NCI-H82 treated with DMSO at 0.1 percent for 48 hours (cell line): ENCODE data around the gene MAPRE2.

Experiments used
- DNase-seq: peaks from one replicate; lab custom pipeline; 2025; ENCODE audit not compliant: unreplicated experiment; lab: John Stamatoyannopoulos, UW

MAPRE2 gene

GRCh38 chr18:35040988-35041814, at the start of gene MAPRE2:
Gene MAPRE2, plus strand, starts transcription at chr18:35041413. Its CDS starts 127 bp downstream, at chr18:35041540.
- peak; percentile 78 for DNase-seq

GRCh38 chr18:34991561-34991960, 49.7 kb upstream of the MAPRE2 start:
- DNase-seq: no peak

GRCh38 chr18:34993289-34993688, 47.9 kb upstream of the MAPRE2 start:
- DNase-seq: no peak

DNA sequence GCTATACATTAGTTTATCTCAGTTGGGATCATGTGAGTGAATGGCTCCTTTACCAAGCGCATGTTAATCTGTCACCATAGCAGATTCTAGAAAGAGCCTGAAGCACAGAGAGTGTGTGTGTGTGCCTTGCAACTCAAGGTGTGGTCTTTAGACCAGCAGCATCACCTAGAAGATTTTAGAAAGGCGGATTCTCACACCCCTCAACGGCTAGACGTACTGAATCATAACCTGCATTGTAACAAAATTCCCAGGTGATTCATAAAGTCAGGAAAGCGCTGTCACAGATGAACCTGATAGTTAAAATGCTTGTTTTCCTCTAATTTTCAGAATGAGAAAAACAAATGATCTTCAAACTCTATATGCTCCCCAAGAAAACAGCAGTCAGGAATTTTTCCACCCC, 45.5 kb upstream of the MAPRE2 start:
- no peak for DNase-seq

DNA sequence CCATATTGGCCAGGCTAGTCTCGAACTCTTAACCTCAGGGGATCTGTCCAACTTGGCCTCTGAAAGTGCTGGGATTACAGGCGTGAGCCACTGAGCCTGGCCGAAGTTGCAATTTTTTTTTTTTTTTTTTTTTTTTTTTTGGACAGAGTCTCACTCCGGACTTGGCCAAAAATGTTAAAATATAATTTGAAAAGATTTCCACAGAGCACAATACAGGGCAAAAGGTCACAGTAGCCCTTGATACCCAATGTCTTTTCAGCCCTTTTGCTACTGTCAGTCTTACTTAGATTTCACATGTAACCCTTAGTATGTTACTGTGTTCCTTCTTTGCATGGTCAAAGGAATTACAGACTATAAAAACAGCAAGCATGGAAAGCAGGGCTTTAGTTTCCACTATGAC, 42.6 kb upstream of the MAPRE2 start:
- no peak for DNase-seq

GRCh38 chr18:34999756-35000289, 41.4 kb upstream of the MAPRE2 start:
- peak; percentile 60 for DNase-seq

- DNase-seq: no peak
Measured at GRCh38 chr18:35000457-35000856, 40.8 kb upstream of the MAPRE2 start.

DNA sequence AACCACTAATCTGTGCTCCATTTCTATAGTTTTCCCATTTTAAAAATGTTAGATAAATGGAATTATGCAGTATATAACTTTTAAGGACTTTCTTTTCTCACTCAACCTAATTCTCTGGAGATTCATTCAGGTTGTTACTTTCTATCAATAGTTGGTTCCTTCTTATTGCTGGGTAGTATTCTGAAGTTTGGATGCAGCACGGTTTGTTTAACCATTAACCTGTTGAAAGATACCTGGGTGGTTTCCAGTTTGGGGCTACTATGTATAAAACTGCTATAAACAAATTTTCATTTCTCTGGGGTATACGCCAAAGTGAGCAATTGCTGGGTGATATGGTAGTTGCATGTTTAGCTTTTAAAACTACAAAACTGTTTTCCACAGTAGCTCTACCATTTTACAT, 39.1 kb upstream of the MAPRE2 start:
- DNase-seq: no peak

GRCh38 chr18:35005963-35006577, 35.1 kb upstream of the MAPRE2 start:
- peak; percentile 58 for DNase-seq

DNA sequence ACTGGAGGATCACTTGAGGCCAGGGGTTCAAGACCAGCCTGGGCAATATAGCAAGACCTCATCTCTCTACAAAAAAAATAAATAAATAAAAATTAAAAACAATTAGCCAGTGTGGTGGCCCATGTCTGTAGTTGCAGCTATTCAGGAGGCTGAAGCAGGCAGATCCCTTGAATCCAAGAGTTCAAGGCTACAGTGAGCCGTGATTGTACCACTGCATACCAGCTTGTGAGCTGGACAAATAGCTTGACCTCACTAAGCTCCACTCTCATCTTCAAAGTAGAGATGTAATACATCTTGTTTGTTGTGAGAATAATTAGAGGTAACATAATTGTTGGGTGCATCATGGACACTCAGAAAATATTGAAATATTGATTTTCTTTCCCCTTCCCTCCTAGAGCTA, 31.1 kb upstream of the MAPRE2 start:
- DNase-seq: no peak

DNA sequence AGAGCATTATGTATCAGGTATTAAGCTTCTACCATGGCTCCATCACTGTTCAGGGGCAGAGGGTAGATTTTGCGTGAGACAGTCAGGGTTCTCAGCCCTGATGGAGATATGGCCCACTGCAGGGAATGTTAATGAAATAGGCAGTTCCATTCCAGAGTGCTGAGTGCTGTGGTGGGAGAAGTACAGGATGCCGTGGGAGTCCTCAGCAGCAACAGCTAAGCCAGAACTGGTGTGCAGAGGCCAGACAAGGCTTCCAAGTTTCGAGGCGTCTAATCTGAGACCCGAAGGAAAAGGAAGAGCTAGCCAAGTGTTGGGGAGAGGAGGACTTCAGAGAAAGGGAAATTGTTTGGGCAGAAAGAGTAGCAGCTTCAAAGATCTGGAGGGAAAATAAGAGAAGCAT, 30.2 kb upstream of the MAPRE2 start:
- no peak for DNase-seq

DNA sequence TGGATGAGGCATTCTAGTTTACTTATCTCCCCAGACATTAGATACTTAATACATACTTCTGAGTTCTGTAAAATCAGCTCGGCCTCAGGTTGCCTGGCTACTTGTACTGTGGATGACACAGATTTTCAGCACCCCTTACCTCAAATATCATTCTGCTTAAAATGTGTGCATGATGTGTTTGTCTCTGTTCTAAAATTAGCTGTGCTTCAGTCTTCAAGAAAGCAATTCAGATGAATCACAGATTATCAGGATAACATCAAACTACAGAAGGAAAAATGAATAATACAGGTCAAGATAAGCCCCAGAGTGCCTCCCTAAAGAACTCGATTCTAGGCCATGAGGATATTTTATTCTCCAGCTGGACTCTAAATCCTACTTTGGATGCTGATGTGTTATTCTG, 21.3 kb upstream of the MAPRE2 start:
- no peak for DNase-seq

DNA sequence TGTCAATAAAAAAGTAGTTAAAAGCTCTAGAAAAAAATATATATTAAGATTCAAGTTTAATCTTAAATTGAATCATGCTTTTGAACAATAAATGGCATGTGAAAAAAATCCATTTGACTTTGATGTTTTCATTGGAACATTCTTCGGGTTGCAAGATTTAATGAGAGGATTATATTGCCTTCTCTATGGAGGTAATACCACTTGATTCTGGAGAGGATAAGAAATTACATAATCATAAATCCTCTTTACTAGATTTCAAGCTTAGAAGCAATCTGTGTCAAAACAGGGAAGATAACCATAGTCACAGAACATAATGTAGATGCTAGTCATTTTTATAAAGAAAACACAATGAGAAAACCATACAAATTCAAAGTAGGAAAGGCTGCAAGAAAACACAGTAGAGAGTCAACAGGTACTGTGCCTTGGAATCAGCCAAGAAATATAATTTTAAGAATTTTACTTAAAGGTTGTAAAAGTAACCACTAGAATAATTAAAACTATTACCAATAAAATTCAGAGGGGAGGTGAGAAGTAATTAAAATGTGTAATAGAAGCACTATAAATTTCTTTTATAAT, 18.7 kb upstream of the MAPRE2 start:
- no peak for DNase-seq

- no peak for DNase-seq
Measured at GRCh38 chr18:35024196-35024595, 17.0 kb upstream of the MAPRE2 start.

DNA sequence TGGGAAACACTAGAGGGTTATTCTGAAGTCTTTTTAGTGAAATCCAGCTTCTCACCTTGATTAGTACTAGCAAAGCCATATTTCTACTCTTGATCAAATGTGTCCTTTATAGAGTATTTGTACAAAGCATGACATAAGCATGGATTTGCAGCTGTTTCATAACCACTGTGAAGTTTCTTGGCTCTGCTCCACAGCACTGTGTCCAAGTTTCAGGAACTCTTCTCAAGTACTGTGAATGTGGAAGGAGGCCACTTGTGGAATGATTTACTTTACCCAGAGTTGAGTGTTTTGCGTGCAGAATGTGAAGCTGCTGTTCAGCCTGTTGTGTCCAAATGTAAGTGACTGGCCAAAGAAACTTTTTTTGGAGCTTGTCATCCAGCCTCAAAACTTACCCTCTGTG, 16.2 kb upstream of the MAPRE2 start:
- no peak for DNase-seq

DNA sequence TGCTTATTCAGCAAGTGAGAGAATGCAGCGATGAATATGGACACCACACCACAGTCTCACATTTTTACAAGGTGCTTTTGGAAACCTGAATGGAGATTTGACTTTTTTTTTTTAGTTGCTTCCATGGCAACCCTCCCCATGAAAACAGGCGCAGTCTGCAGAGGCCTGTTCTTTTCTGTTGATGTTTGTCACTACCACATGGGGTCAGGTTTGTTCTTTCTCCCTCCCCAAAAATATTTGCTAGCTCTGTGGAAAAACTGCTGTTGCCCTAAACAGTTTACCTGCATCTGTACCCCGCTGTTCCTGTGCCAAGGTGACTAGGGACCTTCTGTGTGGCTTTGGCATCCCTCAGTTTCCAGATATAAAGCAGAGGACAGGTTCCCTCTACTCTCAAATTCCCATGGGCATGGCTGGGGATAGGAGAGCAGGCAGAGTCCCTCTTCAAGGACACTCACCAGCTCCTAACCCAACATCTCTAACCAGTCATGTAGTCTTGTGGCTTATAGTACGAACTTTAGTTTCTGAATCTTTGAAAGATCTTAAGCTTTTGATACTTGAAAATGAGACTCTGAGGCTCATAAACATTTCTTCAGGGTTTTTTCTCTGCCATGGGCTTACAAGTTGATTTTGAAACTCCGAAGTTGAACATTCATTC, 14.7 kb upstream of the MAPRE2 start:
- no peak for DNase-seq

GRCh38 chr18:35027206-35027605, 14.0 kb upstream of the MAPRE2 start:
- DNase-seq: no peak

DNA sequence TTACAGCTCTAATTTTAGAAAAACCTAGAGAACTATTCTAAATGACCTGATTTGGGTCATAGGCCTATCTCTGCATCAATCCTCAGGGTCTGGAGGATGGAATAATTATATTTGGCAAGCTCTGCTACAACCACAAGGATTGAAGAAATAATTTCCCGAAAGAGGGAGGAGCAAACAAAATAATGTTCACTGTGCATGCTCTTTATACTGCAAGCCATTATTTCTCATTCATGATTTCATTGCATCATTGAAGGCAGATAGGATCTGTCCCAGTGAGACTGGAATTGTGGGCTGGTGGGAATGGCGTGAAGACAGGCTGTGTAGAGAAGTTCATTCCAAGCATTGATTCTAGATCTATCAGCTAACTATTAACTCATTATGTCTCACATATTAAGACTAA, 12.7 kb upstream of the MAPRE2 start:
- no peak for DNase-seq

DNA sequence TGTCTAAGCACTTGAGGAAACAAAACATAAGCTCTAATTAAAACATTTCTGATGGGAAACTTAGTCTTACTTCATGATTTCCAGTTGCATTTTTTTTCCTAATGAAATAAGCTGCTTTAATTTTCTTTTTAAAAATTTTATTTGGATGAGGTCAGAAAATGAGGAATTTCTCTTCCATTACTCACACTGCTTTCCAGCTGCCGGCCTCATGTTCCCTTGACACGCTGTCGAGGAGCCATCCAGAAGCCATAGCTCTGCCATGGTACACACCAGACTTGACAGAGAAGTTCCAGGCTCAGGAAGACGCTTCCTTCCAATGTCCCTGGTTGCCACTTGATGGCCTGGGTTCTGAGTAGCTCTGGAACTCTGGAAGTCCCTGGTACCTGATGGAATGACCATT, 12.1 kb upstream of the MAPRE2 start:
- DNase-seq: no peak

DNA sequence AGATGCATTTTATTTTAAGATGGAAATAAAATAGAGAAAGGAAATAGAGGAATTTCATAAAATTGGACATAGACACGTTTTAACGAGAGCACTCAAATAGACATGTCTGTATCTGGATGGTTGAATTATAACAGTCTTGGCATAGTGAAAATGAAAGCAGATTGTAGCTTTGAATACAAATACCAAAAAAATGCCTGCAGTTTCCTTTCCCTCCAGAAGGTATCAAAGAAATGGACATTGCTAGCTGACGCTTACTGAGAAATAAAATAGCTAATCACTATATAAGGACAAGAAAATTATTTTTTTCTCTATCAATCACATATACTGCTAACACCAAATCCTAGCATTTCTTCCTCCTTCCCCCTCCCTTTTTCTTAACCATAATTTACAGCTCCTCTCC, 11.4 kb upstream of the MAPRE2 start:
- no peak for DNase-seq

- no peak for DNase-seq
Measured at GRCh38 chr18:35030277-35030989, 10.8 kb upstream of the MAPRE2 start.
